ENCODE results near the gene PRSS36. TPM values are rescaled to one million over a fixed set of nuclear protein-coding genes. Genes with fewer than 3 reads are reported as not detected.
A peak's percentile ranks its signal among the peaks of the same experiment; 100 is the strongest.

The PRSS36 gene
- total and polyA plus RNA-seq, 7 donors, result 0.24 to 1.7 (median 0.69) TPM

DNA sequence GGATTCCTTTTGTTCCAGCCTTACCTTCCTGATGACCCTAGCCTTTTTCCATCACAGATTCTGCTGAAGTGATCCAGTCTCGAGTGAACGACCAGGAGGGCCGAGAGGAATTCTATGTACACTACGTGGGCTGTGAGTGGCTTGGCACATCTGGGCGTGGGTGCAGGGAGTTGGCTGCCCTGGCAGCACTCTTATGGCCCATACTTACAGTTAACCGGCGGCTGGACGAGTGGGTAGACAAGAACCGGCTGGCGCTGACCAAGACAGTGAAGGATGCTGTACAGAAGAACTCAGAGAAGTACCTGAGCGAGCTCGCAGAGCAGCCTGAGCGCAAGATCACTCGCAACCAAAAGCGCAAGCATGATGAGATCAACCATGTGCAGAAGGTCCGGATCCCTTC is 29.7 kb downstream of the PRSS36 start:
- TF ChIP-seq, protein P1, sequence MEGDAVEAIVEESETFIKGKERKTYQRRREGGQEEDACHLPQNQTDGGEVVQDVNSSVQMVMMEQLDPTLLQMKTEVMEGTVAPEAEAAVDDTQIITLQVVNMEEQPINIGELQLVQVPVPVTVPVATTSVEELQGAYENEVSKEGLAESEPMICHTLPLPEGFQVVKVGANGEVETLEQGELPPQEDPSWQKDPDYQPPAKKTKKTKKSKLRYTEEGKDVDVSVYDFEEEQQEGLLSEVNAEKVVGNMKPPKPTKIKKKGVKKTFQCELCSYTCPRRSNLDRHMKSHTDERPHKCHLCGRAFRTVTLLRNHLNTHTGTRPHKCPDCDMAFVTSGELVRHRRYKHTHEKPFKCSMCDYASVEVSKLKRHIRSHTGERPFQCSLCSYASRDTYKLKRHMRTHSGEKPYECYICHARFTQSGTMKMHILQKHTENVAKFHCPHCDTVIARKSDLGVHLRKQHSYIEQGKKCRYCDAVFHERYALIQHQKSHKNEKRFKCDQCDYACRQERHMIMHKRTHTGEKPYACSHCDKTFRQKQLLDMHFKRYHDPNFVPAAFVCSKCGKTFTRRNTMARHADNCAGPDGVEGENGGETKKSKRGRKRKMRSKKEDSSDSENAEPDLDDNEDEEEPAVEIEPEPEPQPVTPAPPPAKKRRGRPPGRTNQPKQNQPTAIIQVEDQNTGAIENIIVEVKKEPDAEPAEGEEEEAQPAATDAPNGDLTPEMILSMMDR (IDR thresholded peaks at IDR 0.05), result no peak
- no peaks in the 10 kb centered on the region for H3K9me3 ChIP-seq
- no peak overlapping the region for H3K27ac ChIP-seq
- no peak for DNase-seq
- no peaks in the 10 kb centered on the region for H3K27me3 ChIP-seq (ENCODE audit: insufficient read depth in 3 of 3, low read length in 2 of 3)
- intact Hi-C loops (cut with DNase I), result no loop called here
- H3K4me3 ChIP-seq, result no peak overlapping the region
- no peak for ATAC-seq
- WGBS, 3 donors, result 90 to 96% (median 92%) methylated on average over 16 of the region's 16 CpGs
- H3K36me3 ChIP-seq (ENCODE audit: insufficient read depth in 1 of 2, low read depth in 1 of 2), result peaks cover 0 to 62% of the 10 kb centered on the region in 2 donors
- H3K4me1 ChIP-seq, result peaks cover 15% of the 10 kb centered on the region

DNA sequence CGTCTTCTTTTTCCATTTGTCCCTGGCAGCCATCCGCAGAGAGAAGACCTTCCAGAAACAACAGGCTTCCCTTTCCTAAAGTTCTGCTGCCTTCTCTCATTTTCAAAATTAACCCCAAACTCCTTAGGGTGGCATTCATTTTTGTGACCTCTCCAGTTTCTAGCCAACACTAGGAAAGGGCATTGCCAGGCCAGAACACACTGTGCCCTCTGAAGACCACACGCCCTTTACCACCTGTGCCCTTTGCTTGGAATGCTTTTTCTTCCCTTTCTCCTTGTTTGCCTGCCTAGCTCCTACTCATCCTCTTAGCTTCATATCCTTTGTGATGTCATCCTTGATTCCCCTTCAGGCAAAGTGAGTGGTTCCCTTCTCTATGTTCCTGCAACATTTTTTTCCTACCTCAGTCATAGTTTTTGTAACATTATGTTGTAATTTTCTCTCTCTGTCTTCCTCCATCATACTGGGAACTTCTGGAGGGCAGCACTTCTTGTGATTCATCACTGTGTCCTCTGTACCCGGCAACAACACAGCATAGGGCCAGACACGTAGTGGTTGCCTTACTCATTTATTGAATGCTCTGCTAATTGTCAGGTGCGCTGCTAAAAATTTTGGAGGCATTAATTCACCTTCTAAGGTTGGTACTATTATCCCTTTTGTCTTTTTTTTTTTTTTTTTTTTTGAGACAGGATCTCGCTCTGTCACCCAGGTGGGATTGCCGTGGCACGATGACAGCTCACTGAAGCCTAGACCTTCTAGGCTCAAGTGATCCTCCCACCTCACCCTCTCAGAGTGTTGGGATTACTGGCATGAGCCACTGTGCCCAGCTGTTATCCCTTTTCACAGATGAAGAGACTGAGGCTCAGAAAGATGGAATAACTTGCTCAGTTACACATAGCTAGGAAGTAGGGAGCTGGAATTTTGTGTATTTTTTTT is 31.4 kb downstream of the PRSS36 start:
- H3K27ac ChIP-seq, result peak overlapping the region; percentile 99
- 52 to 53% (median 52%) methylated on average over 9 of the region's 9 CpGs for WGBS, 3 donors
- H3K9me3 ChIP-seq, result no peaks in the 10 kb centered on the region
- peaks cover 15% of the 10 kb centered on the region for H3K4me1 ChIP-seq
- intact Hi-C loops (cut with DNase I), result no loop called here
- TF ChIP-seq, protein P1 (IDR thresholded peaks at IDR 0.05), result no peak
- H3K36me3 ChIP-seq (ENCODE audit: insufficient read depth in 1 of 2, low read depth in 1 of 2), result peaks cover 0 to 45% of the 10 kb centered on the region in 2 donors
- H3K27me3 ChIP-seq (ENCODE audit: insufficient read depth in 3 of 3, low read length in 2 of 3), result no peaks in the 10 kb centered on the region
- no peak for DNase-seq
- H3K4me3 ChIP-seq, result peak overlapping the region; percentile 76
- ATAC-seq, result peak in 3 of 4 donors; percentile 41 to 65 (median 61)

DNA sequence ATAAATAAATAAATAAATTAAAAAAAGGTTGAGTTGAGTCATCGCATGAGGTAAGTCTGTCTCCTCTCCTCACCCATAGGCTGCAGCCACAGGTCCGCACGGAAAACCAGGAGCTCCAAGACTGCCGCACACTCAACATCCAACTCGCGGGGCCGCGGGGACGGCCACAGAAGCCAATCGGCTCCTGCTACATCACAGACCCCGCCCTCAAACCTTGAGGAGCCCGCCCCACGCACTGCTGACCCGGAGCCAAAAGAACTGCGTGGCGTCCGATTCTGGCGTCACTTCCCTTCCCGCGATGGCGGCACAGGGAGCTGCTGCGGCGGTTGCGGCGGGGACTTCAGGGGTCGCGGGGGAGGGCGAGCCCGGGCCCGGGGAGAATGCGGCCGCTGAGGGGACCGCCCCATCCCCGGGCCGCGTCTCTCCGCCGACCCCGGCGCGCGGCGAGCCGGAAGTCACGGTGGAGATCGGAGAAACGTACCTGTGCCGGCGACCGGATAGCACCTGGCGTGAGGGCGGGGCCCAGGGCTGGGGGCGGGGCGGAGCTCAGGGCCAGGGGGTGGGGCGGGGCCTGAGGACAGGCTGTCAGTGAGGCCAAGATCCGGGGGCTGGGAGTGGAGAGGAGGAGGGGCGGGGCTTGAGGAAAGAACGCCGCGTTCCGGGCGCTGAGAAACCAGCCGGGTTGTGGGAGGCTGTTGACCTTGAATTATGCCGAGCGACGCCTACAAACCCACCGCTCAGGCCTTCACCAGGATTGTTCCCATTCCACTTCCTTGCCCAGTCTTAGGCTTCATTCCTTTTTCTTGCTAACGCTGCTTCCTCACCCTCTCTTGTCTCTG is 32.3 kb downstream of the PRSS36 start, which contains the start of gene KAT8:
Gene KAT8, plus strand, starts transcription at position 281 of the 839 bp plus-strand sequence. Its CDS starts 18 bp downstream, at position 299.
- Histone ChIP-seq H3K27ac (peak within 1 kb of the TSS; percentile 99), H3K27me3 (ENCODE audit: insufficient read depth in 3 of 3, low read length in 2 of 3) (no peaks in the 10 kb centered on the region), H3K4me1 (peaks cover 21% of the 10 kb centered on the region), H3K9me3 (no peaks in the 10 kb centered on the region), H3K4me3 (peak within 1 kb of the TSS; percentile 76), H3K36me3 (ENCODE audit: insufficient read depth in 1 of 2, low read depth in 1 of 2) (peaks cover 0 to 37% of the 10 kb centered on the region in 2 donors)
- DNase-seq (peak; percentile 98 to 99), ATAC-seq (peak; percentile 91 to 97 (median 92))
- 0 to 1% (median 0%) methylated on average over 30 to 68 of the region's 68 CpGs for WGBS, 3 donors
- TF ChIP-seq, protein P1 (IDR thresholded peaks at IDR 0.05), result no peak
- intact Hi-C loops (cut with DNase I), result no loop called here

DNA sequence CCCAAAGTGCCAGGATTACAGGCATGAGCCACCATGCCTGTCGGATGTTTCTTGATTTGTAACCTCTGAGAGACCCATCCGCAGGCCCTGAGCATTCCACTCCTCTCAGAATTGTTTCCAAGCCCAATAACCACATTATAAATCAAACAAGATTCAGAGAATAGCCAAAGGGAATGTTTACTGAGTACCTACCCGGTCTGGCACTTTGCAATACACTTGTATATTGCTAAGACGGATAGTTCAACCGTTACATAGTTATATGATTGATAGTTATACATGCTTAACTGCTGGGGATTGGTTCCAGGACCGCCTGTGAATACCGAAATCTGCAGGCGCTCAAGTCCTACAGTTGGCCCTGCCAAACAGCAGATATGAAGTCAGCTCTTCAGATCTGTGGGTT is 35.4 kb downstream of the PRSS36 start:
- Histone ChIP-seq H3K4me3 (no peak overlapping the region), H3K27ac (peak overlapping the region; percentile 70), H3K4me1 (peaks cover 33% of the 10 kb centered on the region), H3K9me3 (no peaks in the 10 kb centered on the region), H3K36me3 (ENCODE audit: insufficient read depth in 1 of 2, low read depth in 1 of 2) (peaks cover 2 to 35% of the 10 kb centered on the region in 2 donors), H3K27me3 (ENCODE audit: insufficient read depth in 3 of 3, low read length in 2 of 3) (no peaks in the 10 kb centered on the region)
- 67 to 79% (median 70%) methylated on average over 8 of the region's 8 CpGs for WGBS, 3 donors
- TF ChIP-seq, protein P1 (IDR thresholded peaks at IDR 0.05), result no peak
- no peak for DNase-seq
- intact Hi-C loops (cut with DNase I), result no loop called here
- no peak for ATAC-seq
